ENCODE results near the gene ZYG11A. TPM values are rescaled to one million over a fixed set of nuclear protein-coding genes. Genes with fewer than 3 reads are reported as not detected.

ZYG11A gene
- total and polyA plus RNA-seq, 2 donors from 2014 or later = 0.28 to 0.84 TPM

- intact Hi-C loops (cut with DNase I) = no loop called here
- Histone ChIP-seq H3K9me3 (ENCODE audit: control insufficient read depth in 2 of 3, insufficient read depth in 1 of 3, low read length in 3 of 3) (no peaks in the 10 kb centered on the region), H3K27ac (ENCODE audit: low read depth in 2 of 2, low read length in 2 of 2) (no peak overlapping the region), H3K36me3 (ENCODE audit: control insufficient read depth in 2 of 3, insufficient read depth in 3 of 3, low read length in 3 of 3) (no peaks in the 10 kb centered on the region), H3K4me1 (ENCODE audit: control insufficient read depth in 2 of 3, insufficient read depth in 2 of 3, low read depth in 1 of 3, low read length in 3 of 3) (peaks cover 0 to 4% (median 0%) of the 10 kb centered on the region in 3 donors), H3K27me3 (ENCODE audit: control insufficient read depth, insufficient read depth, low read length) (no peaks in the 10 kb centered on the region), H3K4me3 (ENCODE audit: low read length in 3 of 3) (no peak overlapping the region), H3K9ac (ENCODE audit: low read length in 3 of 3) (no peak overlapping the region)
- FAIRE-seq = no peak
- no peak for TF ChIP-seq CTCF (IDR thresholded peaks at IDR 0.05; ENCODE audit: borderline replicate concordance, extremely low read depth, insufficient read depth)
- no peak for DNase-seq
Measured at GRCh38 chr1:52943876-52944416, 101.4 kb downstream of the ZYG11A start.

- Histone ChIP-seq H3K27me3 (ENCODE audit: control insufficient read depth, insufficient read depth, low read length) (no peaks in the 10 kb centered on the region), H3K9me3 (ENCODE audit: control insufficient read depth in 2 of 3, insufficient read depth in 1 of 3, low read length in 3 of 3) (no peaks in the 10 kb centered on the region), H3K9ac (ENCODE audit: low read length in 3 of 3) (no peak overlapping the region), H3K27ac (ENCODE audit: low read depth in 2 of 2, low read length in 2 of 2) (no peak overlapping the region), H3K4me3 (ENCODE audit: low read length in 3 of 3) (no peak overlapping the region), H3K36me3 (ENCODE audit: control insufficient read depth in 2 of 3, insufficient read depth in 3 of 3, low read length in 3 of 3) (no peaks in the 10 kb centered on the region), H3K4me1 (ENCODE audit: control insufficient read depth in 2 of 3, insufficient read depth in 2 of 3, low read depth in 1 of 3, low read length in 3 of 3) (peaks cover 0 to 4% (median 0%) of the 10 kb centered on the region in 3 donors)
- no peak for TF ChIP-seq CTCF (IDR thresholded peaks at IDR 0.05; ENCODE audit: borderline replicate concordance, extremely low read depth, insufficient read depth)
- intact Hi-C loops (cut with DNase I) = no loop called here
- FAIRE-seq = no peak
- DNase-seq = no peak
Measured at GRCh38 chr1:52944566-52944965, 102.0 kb downstream of the ZYG11A start.

Small RNAs within 50 kb of the gene (microRNA-seq; reads per million reads assigned to microRNA genes)
- gene MIR1273F (not detected), gene MIR1273G (not detected), gene MIR5095 (not detected)

Other genes starting within 250 kb of the ZYG11A start
- 9.7 TPM for gene GPX7, start 240.4 kb upstream of the ZYG11A start, total RNA-seq
- 14.3 TPM for gene GPX7, start 240.4 kb upstream of the ZYG11A start, polyA plus RNA-seq (ENCODE audit: insufficient read depth, low read depth, low replicate concordance)
- 2.5 TPM for gene SHISAL2A, start 209.6 kb upstream of the ZYG11A start, total RNA-seq
- not detected for gene SHISAL2A, start 209.6 kb upstream of the ZYG11A start, polyA plus RNA-seq (ENCODE audit: insufficient read depth, low read depth, low replicate concordance)
- gene COA7, start 144.4 kb upstream of the ZYG11A start, total RNA-seq = 19.1 TPM
- 12.2 TPM for gene COA7, start 144.4 kb upstream of the ZYG11A start, polyA plus RNA-seq (ENCODE audit: insufficient read depth, low read depth, low replicate concordance)
- 28.2 TPM for gene ZYG11B, start 116.3 kb upstream of the ZYG11A start, total RNA-seq
- gene ZYG11B, start 116.3 kb upstream of the ZYG11A start, polyA plus RNA-seq (ENCODE audit: insufficient read depth, low read depth, low replicate concordance) = 7.8 TPM
- gene ECHDC2, start 79.0 kb downstream of the ZYG11A start, total RNA-seq = 149 TPM
- gene ECHDC2, start 79.0 kb downstream of the ZYG11A start, polyA plus RNA-seq (ENCODE audit: insufficient read depth, low read depth, low replicate concordance) = 223 TPM
- 168 TPM for gene SCP2, start 84.5 kb downstream of the ZYG11A start, total RNA-seq
- gene SCP2, start 84.5 kb downstream of the ZYG11A start, polyA plus RNA-seq (ENCODE audit: insufficient read depth, low read depth, low replicate concordance) = 226 TPM
- gene PODN, start 219.5 kb downstream of the ZYG11A start, total RNA-seq = 8.1 TPM
- 1.4 TPM for gene PODN, start 219.5 kb downstream of the ZYG11A start, polyA plus RNA-seq (ENCODE audit: insufficient read depth, low read depth, low replicate concordance)